Measurements from ENCODE around the gene CACNA2D1. TPM values are rescaled to one million over a fixed set of nuclear protein-coding genes. Genes with fewer than 3 reads are reported as not detected.
A peak's percentile ranks its signal among the peaks of the same experiment; 100 is the strongest.

The CACNA2D1 gene
- total RNA-seq, 1 experiment from 2014 or later: 36.2 TPM

- no peak overlapping the region for H2BK20ac ChIP-seq (ENCODE audit: low read depth, low read length, poor library complexity, severe bottlenecking)
- no peak overlapping the region; the same call in 1 of the 2 replicates for H3K14ac ChIP-seq (ENCODE audit: insufficient read depth, low read length)
- no peak overlapping the region for H3K56ac ChIP-seq (ENCODE audit: insufficient read length, low read depth, low read length)
- no peak overlapping the region for H4K5ac ChIP-seq (ENCODE audit: insufficient read length, low read depth, low read length)
- Mint-ChIP-seq H3K27ac (peak overlapping the region; percentile 42 to 65 (median 44); a peak in 3 of 7 replicates), H3K4me3 (no peak overlapping the region), H3K27me3 (ENCODE audit: low read depth) (no peaks in the 10 kb centered on the region), H3K9me3 (peaks cover 0 to 1% of the 10 kb centered on the region in 2 experiments; a peak in 1 of 5 replicates), H3K4me1 (peaks cover 15 to 16% of the 10 kb centered on the region in 2 experiments), H3K36me3 (ENCODE audit: insufficient read depth in 1 of 3, low read depth in 3 of 3) (no peaks in the 10 kb centered on the region; a peak in 1 of 7 replicates)
- H3K9ac ChIP-seq (ENCODE audit: extremely low read depth, insufficient read length, low read length): no peak overlapping the region
- H3K79me1 ChIP-seq (ENCODE audit: insufficient read depth, low read depth, low read length, poor library complexity, severe bottlenecking): no peaks in the 10 kb centered on the region
- no peak overlapping the region for H3K4me2 ChIP-seq (ENCODE audit: insufficient read depth, insufficient read length, low read length)
- H4K20me1 ChIP-seq (ENCODE audit: control insufficient read depth, insufficient read depth, insufficient read length): no peaks in the 10 kb centered on the region
- no peak overlapping the region for H3T11ph ChIP-seq (ENCODE audit: low read length)
- TF ChIP-seq, protein P1, sequence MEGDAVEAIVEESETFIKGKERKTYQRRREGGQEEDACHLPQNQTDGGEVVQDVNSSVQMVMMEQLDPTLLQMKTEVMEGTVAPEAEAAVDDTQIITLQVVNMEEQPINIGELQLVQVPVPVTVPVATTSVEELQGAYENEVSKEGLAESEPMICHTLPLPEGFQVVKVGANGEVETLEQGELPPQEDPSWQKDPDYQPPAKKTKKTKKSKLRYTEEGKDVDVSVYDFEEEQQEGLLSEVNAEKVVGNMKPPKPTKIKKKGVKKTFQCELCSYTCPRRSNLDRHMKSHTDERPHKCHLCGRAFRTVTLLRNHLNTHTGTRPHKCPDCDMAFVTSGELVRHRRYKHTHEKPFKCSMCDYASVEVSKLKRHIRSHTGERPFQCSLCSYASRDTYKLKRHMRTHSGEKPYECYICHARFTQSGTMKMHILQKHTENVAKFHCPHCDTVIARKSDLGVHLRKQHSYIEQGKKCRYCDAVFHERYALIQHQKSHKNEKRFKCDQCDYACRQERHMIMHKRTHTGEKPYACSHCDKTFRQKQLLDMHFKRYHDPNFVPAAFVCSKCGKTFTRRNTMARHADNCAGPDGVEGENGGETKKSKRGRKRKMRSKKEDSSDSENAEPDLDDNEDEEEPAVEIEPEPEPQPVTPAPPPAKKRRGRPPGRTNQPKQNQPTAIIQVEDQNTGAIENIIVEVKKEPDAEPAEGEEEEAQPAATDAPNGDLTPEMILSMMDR (conservative IDR thresholded peaks at IDR 0.05): no peak
- no peak overlapping the region for H2BK12ac ChIP-seq (ENCODE audit: insufficient read length, low read depth, low read length)
- no peaks in the 10 kb centered on the region for H3K23me2 ChIP-seq (ENCODE audit: insufficient read length, low read depth, low read length, poor library complexity, severe bottlenecking)
- H3K9me3 ChIP-seq (ENCODE audit: control insufficient read depth, low read depth, low read length): no peaks in the 10 kb centered on the region
- H3K4me1 ChIP-seq (ENCODE audit: insufficient read depth, low read length): no peaks in the 10 kb centered on the region
- no peak overlapping the region for H4K8ac ChIP-seq (replicated peaks; ENCODE audit: insufficient read length, low read depth, low read length)
- H3K23ac ChIP-seq (ENCODE audit: insufficient read length, low read depth, low read length): no peak overlapping the region
- no peaks in the 10 kb centered on the region; the same call in 1 of the 2 replicates for H3K79me2 ChIP-seq (ENCODE audit: insufficient read depth, low read length)
- H2BK5ac ChIP-seq (ENCODE audit: insufficient read length, low read length): no peak overlapping the region
- no peak overlapping the region for H2AFZ ChIP-seq (ENCODE audit: low read length)
- no peak overlapping the region for H4K91ac ChIP-seq (ENCODE audit: insufficient read length, low read depth, low read length)
- H3K27me3 ChIP-seq (ENCODE audit: insufficient read depth, low read length): no peaks in the 10 kb centered on the region
- no peak overlapping the region for H2AK5ac ChIP-seq (ENCODE audit: insufficient read length, low read length)
- H2BK120ac ChIP-seq (ENCODE audit: low read depth, low read length, poor library complexity, severe bottlenecking): no peak overlapping the region
- H2BK15ac ChIP-seq (ENCODE audit: low read depth, low read length): no peak overlapping the region
- H3K18ac ChIP-seq (ENCODE audit: insufficient read length, low read depth, low read length): no peak overlapping the region
- peak; percentile 31 for DNase-seq
- no peak overlapping the region for H3K27ac ChIP-seq (ENCODE audit: insufficient read length, low read depth, low read length)
- H3K4ac ChIP-seq (ENCODE audit: low read depth, low read length): no peak overlapping the region
Measured at GRCh38 chr7:82413237-82413636, 30.3 kb downstream of the CACNA2D1 start.
